ENCODE measurements around the gene FAM161B. TPM values are rescaled to one million over a fixed set of nuclear protein-coding genes. Genes with fewer than 3 reads are reported as not detected.

FAM161B gene
- total RNA-seq, 1 donor from 2014 or later = 3.7 TPM

DNA sequence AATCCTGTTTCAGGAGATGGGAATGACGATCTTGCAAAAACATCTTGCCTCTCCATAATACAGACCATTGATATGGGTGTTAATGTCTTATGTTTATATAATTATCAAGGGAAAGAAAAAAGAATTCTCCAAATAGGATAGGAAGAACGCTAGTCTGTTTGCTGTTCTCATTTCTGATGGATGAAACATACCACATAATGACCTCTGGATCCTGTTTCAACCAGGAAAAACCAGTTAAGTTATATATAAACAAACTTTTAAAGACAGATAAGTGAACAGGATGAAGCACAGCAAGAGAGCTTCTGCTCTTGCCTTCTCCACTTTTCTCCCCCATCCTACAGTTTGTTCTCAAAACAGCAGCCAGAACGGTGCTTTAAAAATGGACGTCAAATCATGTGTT is 28.0 kb upstream of the FAM161B start:
- no peak overlapping the region for H3K4me3 Mint-ChIP-seq (ENCODE audit: low read depth)
- H3K4me1 Mint-ChIP-seq (ENCODE audit: low read depth) = no peaks in the 10 kb centered on the region
- no peaks in the 10 kb centered on the region for H3K27me3 Mint-ChIP-seq
- TF ChIP-seq, protein P1, sequence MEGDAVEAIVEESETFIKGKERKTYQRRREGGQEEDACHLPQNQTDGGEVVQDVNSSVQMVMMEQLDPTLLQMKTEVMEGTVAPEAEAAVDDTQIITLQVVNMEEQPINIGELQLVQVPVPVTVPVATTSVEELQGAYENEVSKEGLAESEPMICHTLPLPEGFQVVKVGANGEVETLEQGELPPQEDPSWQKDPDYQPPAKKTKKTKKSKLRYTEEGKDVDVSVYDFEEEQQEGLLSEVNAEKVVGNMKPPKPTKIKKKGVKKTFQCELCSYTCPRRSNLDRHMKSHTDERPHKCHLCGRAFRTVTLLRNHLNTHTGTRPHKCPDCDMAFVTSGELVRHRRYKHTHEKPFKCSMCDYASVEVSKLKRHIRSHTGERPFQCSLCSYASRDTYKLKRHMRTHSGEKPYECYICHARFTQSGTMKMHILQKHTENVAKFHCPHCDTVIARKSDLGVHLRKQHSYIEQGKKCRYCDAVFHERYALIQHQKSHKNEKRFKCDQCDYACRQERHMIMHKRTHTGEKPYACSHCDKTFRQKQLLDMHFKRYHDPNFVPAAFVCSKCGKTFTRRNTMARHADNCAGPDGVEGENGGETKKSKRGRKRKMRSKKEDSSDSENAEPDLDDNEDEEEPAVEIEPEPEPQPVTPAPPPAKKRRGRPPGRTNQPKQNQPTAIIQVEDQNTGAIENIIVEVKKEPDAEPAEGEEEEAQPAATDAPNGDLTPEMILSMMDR (IDR thresholded peaks at IDR 0.05; ENCODE audit: unreplicated experiment) = no peak
- H3K9me3 Mint-ChIP-seq (ENCODE audit: low read depth) = no peaks in the 10 kb centered on the region
- no peak for DNase-seq (ENCODE audit: low spot score, unreplicated experiment)
- H3K27ac Mint-ChIP-seq = no peak overlapping the region
- H3K36me3 Mint-ChIP-seq (ENCODE audit: insufficient read depth) = peaks cover 4% of the 10 kb centered on the region

DNA sequence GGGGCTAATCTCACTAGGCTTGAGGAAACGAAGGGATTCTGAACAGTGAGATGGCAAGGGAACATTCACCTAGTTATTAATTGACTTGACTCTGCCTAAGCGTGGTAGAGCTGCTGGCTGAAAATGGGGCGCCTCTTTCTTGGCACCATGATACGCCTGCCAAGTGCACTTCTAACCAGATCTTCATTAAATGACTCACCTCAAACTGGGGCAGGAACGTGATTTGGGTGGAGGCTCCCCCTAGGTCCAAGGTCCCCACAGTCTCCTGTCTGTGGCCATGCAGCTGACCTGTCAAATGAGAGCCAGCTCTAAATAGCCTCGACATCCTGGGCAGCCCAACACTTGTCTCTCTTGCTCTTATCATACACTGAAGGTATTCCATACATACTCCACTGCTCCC is 26.2 kb upstream of the FAM161B start:
- Mint-ChIP-seq H3K4me1 (ENCODE audit: low read depth) (no peaks in the 10 kb centered on the region), H3K36me3 (ENCODE audit: insufficient read depth) (peaks cover 9% of the 10 kb centered on the region), H3K4me3 (ENCODE audit: low read depth) (no peak overlapping the region), H3K27ac (no peak overlapping the region), H3K9me3 (ENCODE audit: low read depth) (no peaks in the 10 kb centered on the region), H3K27me3 (no peaks in the 10 kb centered on the region)
- DNase-seq (ENCODE audit: low spot score, unreplicated experiment) = no peak
- TF ChIP-seq, protein P1 (IDR thresholded peaks at IDR 0.05; ENCODE audit: unreplicated experiment) = no peak

DNA sequence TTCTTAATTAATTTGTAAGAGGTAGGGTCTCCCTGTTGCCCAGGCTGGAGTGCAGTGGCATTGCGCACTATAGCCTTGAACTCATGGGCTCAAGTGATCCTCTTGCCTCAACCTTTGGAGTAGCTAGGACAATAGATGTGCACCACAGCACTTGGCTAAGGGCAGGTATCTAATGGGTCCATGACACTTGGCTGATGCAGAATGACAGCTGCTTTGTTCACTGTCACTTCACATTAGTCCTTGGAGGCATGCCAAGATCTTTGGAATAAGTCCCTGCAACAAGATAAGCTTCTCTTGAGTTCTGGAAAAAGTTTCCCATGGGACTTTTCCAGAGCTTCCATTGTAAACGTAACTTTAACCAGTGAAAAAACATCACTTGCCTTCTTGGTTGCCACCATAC is 23.6 kb upstream of the FAM161B start:
- Mint-ChIP-seq H3K4me1 (ENCODE audit: low read depth) (no peaks in the 10 kb centered on the region), H3K27ac (no peak overlapping the region)

DNA sequence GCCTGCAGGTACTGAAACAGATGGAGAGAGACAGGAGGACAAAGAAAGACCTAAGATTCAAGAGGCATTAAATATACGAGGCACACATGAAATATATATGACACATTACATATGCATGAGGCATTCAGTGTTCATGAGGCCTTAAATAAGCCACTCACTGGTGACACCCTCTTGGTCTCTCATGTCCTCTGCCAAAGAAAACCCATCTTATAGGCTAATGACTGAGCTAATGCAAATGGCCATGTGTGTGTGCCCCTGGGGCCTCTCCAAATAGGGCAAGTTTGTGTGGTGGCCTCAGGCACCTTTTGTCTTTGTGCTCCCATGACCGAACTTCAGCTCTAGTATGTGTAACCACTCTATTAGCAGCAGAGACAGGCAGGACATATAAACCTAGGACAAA is 19.0 kb upstream of the FAM161B start:
- Mint-ChIP-seq H3K27me3 (no peaks in the 10 kb centered on the region), H3K27ac (no peak overlapping the region), H3K4me1 (ENCODE audit: low read depth) (no peaks in the 10 kb centered on the region), H3K36me3 (ENCODE audit: insufficient read depth) (peaks cover 12% of the 10 kb centered on the region), H3K9me3 (ENCODE audit: low read depth) (no peaks in the 10 kb centered on the region), H3K4me3 (ENCODE audit: low read depth) (no peak overlapping the region)
- TF ChIP-seq, protein P1 (IDR thresholded peaks at IDR 0.05; ENCODE audit: unreplicated experiment) = no peak
- no peak for DNase-seq (ENCODE audit: low spot score, unreplicated experiment)

More for the DNA sequence above, 23.6 kb upstream of the FAM161B start:
- Mint-ChIP-seq H3K9me3 (ENCODE audit: low read depth) (no peaks in the 10 kb centered on the region), H3K4me3 (ENCODE audit: low read depth) (no peak overlapping the region), H3K27me3 (no peaks in the 10 kb centered on the region), H3K36me3 (ENCODE audit: insufficient read depth) (peaks cover 12% of the 10 kb centered on the region)
- no peak for DNase-seq (ENCODE audit: low spot score, unreplicated experiment)
- TF ChIP-seq, protein P1 (IDR thresholded peaks at IDR 0.05; ENCODE audit: unreplicated experiment) = no peak

DNA sequence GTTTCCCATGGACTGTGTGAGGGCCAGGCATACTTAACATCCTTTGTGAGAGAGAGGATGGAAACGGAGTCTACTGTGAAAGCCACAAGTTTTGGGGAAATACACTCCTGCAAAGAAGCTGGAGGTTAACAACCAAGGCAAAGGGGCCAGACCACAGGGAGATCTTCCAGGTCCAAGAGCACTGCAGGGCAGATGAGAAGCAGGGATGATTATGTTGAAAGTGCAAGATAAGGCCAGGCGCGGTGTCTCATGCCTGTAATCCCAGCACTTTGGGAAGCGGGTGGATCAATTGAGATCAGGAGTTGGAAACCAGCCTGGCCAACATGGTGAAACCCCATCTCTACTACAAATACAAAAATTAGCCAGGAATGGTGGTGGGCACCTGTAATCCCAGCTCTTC is 15.3 kb upstream of the FAM161B start:
- Mint-ChIP-seq H3K9me3 (ENCODE audit: low read depth) (no peaks in the 10 kb centered on the region), H3K27ac (no peak overlapping the region), H3K4me1 (ENCODE audit: low read depth) (no peaks in the 10 kb centered on the region), H3K27me3 (no peaks in the 10 kb centered on the region), H3K4me3 (ENCODE audit: low read depth) (no peak overlapping the region), H3K36me3 (ENCODE audit: insufficient read depth) (peaks cover 25% of the 10 kb centered on the region)
- TF ChIP-seq, protein P1 (IDR thresholded peaks at IDR 0.05; ENCODE audit: unreplicated experiment) = no peak
- DNase-seq (ENCODE audit: low spot score, unreplicated experiment) = no peak

Measured in progenitor cell of endocrine pancreas (in vitro differentiated cells).